Measurements from ENCODE around the gene LGI2. TPM values are rescaled to one million over a fixed set of nuclear protein-coding genes. Genes with fewer than 3 reads are reported as not detected.

LGI2 gene
- total and polyA plus RNA-seq, 2 experiments from 2014 or later, result 0.89 to 3.6 TPM

- no peak overlapping the region for H3K4me3 ChIP-seq
- no peak for TF ChIP-seq EZH2phosphoT487 (IDR thresholded peaks at IDR 0.05; ENCODE audit: low read depth, severe bottlenecking, unreplicated experiment)
- no peak for TF ChIP-seq CTCF (IDR thresholded peaks at IDR 0.05; ENCODE audit: poor library complexity)
- no peak for TF ChIP-seq EZH2 (IDR thresholded peaks at IDR 0.05; ENCODE audit: borderline replicate concordance)
- no peaks in the 10 kb centered on the region for H3K27me3 ChIP-seq
- WGBS (ENCODE audit: low lambda C conversion rate, missing lambda C conversion rate), result 77% methylated on average over 8 of the region's 8 CpGs
- no peaks in the 10 kb centered on the region for H3K79me2 ChIP-seq
- H2AFZ ChIP-seq, result no peak overlapping the region
- no peaks in the 10 kb centered on the region for H3K9me3 ChIP-seq (ENCODE audit: low read depth)
- peaks cover 7% of the 10 kb centered on the region for H3K4me1 ChIP-seq (ENCODE audit: insufficient read depth)
- no peak overlapping the region for H3K4me2 ChIP-seq
- H3K9me2 ChIP-seq (replicated peaks; ENCODE audit: insufficient read depth), result no peaks in the 10 kb centered on the region
- H3K36me3 ChIP-seq (replicated peaks; ENCODE audit: insufficient read depth, low read depth), result no peaks in the 10 kb centered on the region
- H3K27ac ChIP-seq, result no peak overlapping the region
- H4K20me1 ChIP-seq (ENCODE audit: insufficient read depth, poor library complexity, severe bottlenecking), result no peaks in the 10 kb centered on the region
- no peak for DNase-seq (ENCODE audit: low spot score)
Measured at GRCh38 chr4:25012655-25013054, 18.1 kb downstream of the LGI2 start.

GRCh38 chr4:25011135-25011866 lies 19.4 kb downstream of the LGI2 start:
- Histone ChIP-seq H3K27ac (no peak overlapping the region), H3K9me2 (replicated peaks; ENCODE audit: insufficient read depth) (no peaks in the 10 kb centered on the region), H3K4me3 (no peak overlapping the region), H3K4me2 (no peak overlapping the region), H2AFZ (no peak overlapping the region), H3K27me3 (no peaks in the 10 kb centered on the region), H3K9me3 (ENCODE audit: low read depth) (no peaks in the 10 kb centered on the region), H4K20me1 (ENCODE audit: insufficient read depth, poor library complexity, severe bottlenecking) (no peaks in the 10 kb centered on the region), H3K4me1 (ENCODE audit: insufficient read depth) (peaks cover 7% of the 10 kb centered on the region), H3K36me3 (replicated peaks; ENCODE audit: insufficient read depth, low read depth) (no peaks in the 10 kb centered on the region), H3K79me2 (no peaks in the 10 kb centered on the region)
- WGBS (ENCODE audit: low lambda C conversion rate, missing lambda C conversion rate), result 62% methylated on average over 14 of the region's 14 CpGs
- DNase-seq (ENCODE audit: low spot score), result peak; percentile 37
- no peak for TF ChIP-seq EZH2phosphoT487 (IDR thresholded peaks at IDR 0.05; ENCODE audit: low read depth, severe bottlenecking, unreplicated experiment)
- TF ChIP-seq EZH2 (IDR thresholded peaks at IDR 0.05; ENCODE audit: borderline replicate concordance), result no peak
- TF ChIP-seq CTCF (IDR thresholded peaks at IDR 0.05; ENCODE audit: poor library complexity), result no peak

GRCh38 chr4:25007598-25007997 lies 23.1 kb downstream of the LGI2 start:
- Histone ChIP-seq H3K4me2 (no peak overlapping the region), H3K9me2 (replicated peaks; ENCODE audit: insufficient read depth) (no peaks in the 10 kb centered on the region), H3K36me3 (replicated peaks; ENCODE audit: insufficient read depth, low read depth) (no peaks in the 10 kb centered on the region), H3K4me3 (no peak overlapping the region), H3K4me1 (ENCODE audit: insufficient read depth) (peaks cover 7% of the 10 kb centered on the region), H3K27ac (no peak overlapping the region), H3K9me3 (ENCODE audit: low read depth) (no peaks in the 10 kb centered on the region), H4K20me1 (ENCODE audit: insufficient read depth, poor library complexity, severe bottlenecking) (no peaks in the 10 kb centered on the region), H2AFZ (no peak overlapping the region), H3K27me3 (no peaks in the 10 kb centered on the region), H3K79me2 (no peaks in the 10 kb centered on the region)
- 97% methylated on average over 2 of the region's 2 CpGs for WGBS (ENCODE audit: low lambda C conversion rate, missing lambda C conversion rate)
- TF ChIP-seq CTCF (IDR thresholded peaks at IDR 0.05; ENCODE audit: poor library complexity), result no peak
- no peak for TF ChIP-seq EZH2 (IDR thresholded peaks at IDR 0.05; ENCODE audit: borderline replicate concordance)
- TF ChIP-seq EZH2phosphoT487 (IDR thresholded peaks at IDR 0.05; ENCODE audit: low read depth, severe bottlenecking, unreplicated experiment), result no peak
- no peak for DNase-seq (ENCODE audit: low spot score)
